Fibroblast of upper back skin (primary cell): ENCODE measurements around the gene BAZ2A.
"Not testable (repeated sequence)": the region's sequence is repeated elsewhere in the genome, so short reads cannot be mapped to it uniquely, and the experiment has no call there.

Source experiments
- DNase-seq: peaks from one replicate; pipeline ENCODE4 v3.0.0-alpha.2; 2013

The BAZ2A gene

DNA sequence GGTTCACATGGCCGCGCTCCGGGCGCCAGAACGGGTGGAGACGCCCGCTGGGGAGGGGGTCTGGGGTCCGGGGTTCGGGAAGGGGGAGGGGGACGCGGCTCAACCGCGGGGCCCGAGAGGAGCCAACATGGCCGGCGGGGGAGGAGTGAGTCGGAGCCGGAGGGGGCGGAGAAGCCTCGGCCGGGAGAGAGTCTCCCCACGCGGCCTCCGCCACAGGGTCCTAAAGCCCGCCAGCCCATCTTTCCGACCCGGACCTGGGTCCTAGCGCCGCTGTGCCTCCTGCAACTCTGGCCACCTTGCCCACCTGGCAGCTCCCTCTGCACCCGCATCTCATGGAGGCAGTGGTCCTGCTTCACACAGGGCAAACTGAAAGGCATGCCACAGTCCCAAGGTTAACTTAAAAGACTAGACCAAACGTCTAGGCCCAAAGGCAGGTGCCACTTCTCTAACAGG, at the start of gene BAZ2A:
BAZ2A (minus strand) TSS at position 147 of the 453 bp plus-strand sequence. CDS start 12,796 bp downstream, outside the sequence.
- peak; percentile 75 for DNase-seq

DNA sequence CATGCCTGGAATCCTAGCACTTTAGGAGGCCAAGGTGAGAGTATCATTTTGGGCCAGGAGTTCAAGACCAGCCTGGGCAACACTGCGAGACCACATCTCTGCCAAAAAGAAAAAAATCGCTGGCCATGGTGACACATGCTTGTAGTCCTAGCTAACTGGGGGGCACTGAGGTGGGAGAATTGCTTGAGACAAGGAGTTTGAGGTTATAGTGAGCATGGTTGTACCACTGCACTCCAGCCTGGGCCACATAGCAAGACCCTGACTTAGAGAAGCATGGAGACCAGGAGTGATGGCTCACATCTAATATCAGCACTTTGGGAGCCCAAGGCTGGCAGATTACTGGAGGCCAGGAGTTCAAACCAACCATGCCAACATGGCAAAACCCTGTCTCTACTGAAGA, 48.7 kb upstream of the BAZ2A start:
- no peak for DNase-seq

DNA sequence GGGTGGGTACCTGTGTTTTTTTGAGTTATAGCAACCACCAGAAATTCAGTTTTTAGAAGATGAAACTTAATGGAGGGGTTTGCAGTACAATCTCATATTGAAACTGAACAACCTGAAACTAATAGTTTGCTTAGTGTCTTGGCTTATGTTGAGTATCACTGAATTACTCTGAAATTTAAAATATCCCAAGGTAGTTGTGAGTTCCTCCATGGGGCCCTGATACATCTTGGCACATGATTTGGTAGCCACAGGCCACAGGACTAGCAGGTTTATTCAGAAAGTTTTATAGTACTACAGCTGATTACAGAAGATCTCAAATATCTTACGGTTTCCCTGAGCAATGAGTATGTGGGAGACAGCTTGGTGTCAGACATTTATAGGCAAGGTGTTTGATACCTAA, 47.6 kb upstream of the BAZ2A start:
- DNase-seq, result no peak

DNA sequence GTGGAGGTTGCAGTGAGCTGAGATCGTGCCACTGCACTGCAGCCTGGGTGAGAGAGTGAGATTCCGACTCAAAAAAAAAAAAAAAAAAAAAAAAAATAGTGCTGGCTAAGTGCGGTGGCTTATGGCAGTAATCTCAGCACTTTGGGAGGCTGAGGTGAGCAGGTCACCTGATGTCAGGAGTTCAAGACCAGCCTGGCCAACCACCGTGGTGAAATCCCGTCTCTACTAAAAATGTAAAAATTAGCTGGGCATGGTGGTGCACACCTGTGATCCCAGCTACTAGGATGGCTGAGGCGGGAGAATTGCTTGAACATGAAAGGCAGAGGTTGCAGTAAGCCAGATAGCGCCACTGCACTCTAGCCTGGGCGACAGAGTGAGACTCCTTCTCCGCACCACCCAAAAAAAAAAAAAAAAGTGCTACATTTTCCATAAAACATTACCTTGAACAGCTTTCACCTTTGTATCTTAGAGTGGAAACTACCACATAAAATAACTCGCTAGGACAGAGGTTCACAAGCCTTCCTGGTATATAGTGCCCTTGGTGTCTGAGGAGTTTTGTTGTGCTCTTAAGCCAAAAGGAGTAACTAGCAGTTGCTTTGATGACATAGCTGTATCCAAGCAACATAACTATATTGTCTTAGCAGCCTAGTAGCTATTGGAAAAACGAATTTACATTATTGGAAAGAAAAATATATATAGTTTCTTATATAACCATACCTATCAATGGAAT, 46.9 kb upstream of the BAZ2A start:
- DNase-seq, result no peak

DNA sequence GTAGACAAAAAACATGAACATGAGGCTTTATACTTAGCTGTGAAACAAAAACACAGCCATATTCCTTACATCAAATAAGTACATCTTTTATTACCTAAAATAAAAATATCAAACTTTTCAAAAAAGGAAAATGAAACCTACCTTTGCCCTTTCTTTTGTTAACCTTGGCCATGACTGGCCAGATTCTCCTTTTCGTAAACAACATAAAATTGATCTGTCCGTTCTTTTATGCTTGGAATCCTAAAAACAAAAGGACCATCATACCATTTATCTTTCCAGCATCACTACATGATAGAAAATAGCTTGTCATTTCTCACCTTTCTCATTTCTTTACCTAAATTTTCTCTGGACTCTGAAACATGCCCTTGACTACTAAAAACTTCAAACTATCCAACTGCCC, 41.5 kb upstream of the BAZ2A start:
- DNase-seq, result no peak

DNA sequence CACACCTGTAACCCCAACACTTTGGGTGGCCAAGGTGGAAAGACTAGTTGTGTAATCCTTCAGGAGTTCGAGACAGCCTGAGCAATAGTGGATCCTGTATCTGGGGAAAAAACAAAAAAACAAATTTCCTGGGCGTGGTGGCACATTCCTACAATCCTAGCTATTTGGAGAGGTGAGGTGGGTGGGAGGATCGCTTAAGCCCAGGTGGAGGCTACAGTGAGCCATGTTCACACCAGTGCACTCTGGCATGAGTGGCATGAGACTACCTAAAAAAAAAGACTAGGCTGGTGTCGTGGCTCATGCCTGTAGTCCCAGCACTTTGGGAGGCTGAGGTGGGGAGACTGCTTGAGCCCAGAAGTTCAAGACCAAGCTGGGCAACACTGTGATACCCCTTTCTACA, 40.7 kb upstream of the BAZ2A start:
- DNase-seq, result no peak

DNA sequence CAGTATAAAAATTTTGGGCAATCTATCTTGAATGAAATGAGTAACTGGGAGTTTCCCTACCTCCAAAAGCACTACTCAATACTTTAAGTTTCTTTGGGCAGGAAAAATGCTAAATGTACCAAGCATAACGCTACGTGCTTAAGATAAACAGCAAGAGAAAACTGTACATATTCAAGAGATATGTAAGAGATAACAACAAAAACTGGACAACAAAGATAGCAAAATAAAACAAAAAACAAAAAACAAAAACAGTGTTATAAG, 38.0 kb upstream of the BAZ2A start:
- no peak for DNase-seq

DNA sequence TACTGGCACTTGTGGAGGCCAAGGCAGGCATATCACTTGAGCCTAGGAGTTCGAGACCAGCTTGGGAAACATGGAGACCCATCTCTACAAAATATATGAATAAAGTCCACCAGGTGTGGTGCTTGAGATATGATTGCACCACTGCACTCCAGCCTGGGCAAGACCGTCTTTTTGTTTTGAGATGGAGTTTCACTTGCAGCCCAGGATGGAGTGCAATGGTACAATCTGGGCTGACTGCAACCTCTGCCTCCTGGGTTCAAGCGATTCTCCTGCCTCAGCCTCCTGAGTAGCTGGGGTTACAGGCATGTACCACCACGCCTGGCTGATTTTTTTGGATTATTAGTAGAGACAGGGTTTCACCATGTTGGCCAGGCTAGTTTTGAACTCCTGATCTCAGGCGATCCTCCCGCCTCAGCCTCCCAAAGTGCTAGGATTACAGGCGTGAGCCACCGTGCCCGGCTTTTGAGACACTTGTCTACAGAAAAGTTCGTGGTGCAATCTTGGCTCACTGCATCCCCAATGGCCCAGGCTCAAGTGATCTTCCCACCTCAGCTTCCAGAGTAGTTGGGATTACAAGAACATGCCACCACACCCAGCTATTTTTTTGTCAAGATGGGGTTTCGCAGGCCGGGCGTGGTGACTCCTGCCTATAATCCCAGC, 32.0 kb upstream of the BAZ2A start:
- no peak for DNase-seq

DNA sequence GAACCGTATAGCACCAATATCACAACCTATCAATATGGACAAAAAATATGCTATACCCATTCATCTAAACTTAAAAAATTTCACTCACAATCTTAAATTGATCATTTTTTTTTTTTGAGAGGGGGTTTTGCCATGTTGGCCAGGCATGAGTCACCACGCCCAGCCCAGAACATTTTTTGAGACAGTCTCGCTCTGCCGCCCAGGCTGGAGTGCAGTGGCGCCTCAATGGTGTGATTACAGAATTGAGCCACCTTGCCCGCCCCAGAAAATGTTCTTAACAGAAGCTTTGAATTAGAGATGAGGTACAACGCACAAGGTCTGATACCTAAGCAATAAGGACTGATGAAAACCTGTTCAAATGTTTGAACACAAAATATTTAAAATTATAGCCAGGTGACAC, 31.4 kb upstream of the BAZ2A start:
- no peak for DNase-seq

DNA sequence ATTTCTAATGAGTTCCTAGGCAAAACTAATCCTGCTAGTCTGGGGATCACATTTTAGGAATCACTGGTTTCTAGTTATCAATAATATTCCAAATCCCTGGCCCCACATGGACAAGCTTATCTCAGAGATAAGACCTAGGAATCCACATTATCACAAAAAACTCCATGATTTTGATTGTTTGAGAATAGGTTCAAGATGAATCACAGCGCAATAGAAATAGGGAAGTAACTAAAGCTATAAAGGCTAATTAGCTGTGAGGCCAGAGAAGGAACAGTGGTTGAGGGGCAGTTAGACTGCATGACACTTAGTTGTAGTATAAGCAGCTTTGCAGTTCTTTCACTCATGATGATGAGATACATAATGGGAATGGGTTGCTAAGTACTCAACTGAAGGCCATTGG, 28.8 kb upstream of the BAZ2A start:
- no peak for DNase-seq

DNA sequence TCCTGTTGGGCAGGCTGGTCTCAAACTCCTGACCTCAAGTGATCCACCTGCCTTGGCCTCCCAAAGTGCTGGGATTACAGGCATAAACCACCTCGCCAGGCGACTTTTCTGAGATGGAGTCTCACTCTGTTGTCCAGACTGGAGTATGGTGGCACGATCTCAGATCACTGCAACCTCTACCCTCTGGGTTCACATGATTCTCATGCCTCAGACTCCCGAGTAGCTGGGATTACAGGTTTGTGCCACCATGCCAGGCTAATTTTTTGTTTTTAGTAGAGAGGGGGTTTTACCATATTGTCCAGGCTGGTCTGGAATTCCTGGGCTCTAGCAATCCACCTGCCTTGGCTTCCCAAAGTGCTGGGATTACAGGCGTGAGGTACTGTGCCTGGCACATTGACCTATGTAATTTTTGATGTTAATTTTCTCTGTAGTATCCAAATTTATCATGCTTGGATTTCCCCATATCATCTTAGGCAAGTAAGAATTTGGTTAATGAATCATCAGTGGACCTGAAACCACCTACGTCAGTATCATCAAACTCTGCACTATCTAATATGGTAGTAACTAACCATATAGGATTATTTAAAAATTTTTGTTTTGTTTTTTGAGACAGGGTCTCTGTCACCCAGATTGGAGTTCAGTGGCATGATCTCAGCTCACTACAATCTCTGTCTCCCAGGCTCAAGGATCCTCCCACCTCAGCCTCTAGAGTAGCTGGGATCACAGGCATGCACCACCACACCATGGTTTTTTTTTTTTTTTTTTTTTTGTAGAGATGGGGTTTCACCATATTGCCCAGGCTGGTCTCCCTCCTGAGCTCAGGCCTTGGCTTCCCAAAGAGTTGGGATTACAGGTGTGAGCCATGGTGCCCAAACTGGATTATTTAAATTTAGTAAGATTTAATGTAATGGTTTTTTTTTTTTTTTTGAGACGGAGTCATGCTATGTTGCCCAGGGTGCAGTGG, 27.6 kb upstream of the BAZ2A start:
- no peak for DNase-seq

DNA sequence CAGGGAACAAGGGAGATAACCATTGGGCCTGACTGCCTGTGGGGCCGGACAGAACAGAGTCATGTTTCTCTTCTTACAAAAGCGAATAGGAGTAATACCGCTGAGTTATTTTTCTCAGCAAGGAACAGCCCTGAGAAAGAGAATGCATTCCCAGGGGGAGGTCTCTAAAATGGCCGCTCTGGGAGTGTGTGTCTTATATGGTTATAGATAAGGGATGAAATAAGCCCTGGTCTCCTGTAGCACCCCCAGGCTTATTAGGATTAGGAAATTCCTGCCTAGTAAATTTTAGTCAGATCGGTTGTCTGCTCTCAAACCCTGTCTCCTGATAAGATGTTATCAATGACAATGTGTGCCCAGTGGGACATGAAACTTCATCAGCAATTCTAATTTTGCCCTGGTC, 23.7 kb upstream of the BAZ2A start:
- DNase-seq, result not testable (repeated sequence)

DNA sequence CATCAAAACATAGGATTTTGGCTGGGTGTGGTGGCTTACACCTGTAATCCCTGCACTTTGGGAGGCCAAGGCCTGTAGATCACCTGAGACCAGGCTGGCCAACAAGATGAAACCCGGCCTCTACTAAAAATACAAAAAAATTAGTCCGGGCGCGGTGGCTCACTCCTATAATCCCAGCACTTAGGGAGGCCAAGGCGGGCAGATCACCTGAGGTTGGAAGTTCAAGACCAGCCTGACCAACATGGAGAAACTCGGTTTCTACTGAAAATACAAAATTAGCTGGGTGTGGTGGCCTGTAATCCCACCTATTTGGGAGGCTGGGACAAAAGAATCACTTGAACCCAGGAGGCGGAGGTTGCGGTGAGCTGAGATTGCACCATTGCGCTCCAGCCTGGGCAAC, 17.9 kb upstream of the BAZ2A start:
- DNase-seq, result not testable (repeated sequence)

DNA sequence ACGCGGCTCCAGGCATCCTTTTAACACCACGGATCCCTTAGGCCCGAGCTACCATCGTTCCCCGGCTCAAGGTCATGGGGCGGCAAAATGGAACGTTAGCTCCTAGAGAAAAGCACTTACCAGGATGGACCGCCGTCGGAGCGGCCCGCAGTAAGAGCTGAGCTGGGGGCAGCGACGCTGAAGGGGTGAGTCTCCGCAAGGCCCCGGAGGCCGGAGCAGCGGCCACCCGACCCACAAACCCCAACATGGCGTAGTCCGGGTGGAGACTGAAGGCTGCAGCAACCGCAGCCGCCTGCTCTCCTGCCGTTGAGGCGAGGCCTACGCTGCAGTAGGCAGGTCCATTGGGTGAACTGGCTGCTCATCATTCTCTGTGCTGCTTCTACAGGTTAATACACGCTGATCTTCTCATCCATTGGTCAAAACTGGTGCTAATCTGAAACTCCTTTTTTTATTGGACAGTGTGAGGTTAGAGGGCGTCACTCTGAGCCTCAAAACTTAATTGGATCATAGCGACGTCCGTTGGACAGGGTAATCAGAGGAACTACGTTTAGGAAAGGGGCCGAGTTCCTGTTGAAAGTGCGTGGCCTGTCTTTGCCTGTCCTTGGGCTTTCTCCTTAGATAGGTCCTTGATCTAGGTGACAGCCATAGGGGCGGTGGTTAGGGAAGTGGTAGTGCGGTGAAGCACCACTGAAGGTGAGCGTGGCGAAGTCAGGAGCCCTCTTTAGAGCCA, 15.8 kb upstream of the BAZ2A start, which contains the start of gene ATP5F1B:
ATP5F1B (minus strand) TSS at position 268 of the 730 bp plus-strand sequence; CDS start at position 247, 21 bp downstream.
- DNase-seq, result peak; percentile 100

DNA sequence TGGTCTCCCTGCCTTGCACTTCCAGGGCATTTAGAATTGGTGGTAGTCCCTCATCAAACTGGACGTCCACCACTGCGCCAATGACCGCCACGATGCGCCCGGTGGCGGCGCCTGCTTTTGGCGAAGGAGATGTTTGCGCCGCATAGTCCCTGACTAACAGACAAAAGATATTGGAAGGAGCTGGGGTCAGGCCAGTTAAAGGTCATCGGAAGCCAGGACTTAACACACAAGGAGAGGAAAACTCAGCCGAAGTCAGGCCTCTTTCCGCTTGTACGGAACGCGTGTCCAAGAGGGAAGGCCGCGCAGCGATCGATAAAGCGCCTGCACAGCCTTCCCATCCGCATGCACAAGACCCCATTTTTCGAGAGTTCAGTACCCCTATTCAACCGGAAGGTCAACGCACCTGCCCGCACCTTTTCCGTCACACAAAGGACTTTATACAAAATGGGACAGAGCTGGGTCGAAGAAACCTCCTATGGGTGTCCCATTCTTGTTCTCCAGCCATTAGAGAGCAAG, 15.1 kb upstream of the BAZ2A start:
- DNase-seq, result no peak

DNA sequence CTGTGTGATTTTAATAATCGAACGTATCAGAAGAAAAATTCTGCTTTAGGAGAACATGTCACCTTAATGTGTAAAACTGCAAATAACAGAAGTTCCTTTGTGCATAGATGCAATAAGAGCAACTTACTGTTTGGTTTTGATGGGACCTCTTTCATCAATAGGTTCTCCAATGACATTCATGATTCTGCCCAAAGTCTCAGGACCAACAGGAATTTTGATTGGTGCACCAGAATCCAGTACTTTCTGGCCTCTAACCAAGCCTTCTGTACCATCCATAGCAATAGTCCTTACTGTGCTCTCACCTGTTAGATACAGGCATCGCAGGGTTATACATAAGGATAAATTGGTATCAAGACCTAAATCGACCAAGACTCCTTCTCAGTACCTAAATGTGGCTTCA, 14.5 kb upstream of the BAZ2A start:
- DNase-seq, result no peak

DNA sequence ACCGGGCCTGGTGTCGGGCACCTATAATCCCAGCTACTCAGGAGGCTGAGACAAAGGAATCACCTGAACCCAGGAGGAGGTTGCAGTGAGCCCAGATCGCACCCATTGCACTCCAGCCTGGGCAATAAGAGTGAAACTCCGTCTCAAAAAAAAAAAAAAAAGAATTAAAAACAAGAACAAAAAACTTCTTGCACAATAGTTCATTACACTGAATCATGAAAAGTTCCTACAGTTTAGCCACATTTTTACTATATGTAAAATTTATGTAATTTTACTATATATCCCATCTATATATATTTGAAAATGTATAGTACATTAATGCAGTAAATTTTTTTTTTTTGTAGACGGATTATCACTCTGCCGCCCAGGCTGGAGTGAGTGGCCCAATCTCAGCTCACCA, 11.1 kb upstream of the BAZ2A start:
- DNase-seq, result no peak

DNA sequence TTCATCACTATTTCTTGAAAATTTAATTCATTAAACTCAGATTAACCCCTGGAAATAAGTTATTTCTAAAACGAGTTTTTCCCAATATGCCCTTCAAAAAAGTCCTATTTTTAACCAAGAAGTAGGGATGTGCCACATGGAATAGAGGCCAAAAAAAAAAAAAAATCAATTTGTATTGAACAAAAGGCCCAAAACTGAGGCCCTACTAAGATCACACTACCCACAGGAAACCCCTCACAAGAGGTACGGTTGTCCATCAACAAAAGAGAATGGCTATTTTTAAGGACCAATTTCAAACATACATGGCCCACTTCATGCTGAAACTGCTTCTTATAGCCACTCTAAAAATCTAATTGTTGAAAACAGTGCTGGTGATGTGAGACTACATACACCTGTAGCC, 7.5 kb upstream of the BAZ2A start:
- DNase-seq, result no peak

DNA sequence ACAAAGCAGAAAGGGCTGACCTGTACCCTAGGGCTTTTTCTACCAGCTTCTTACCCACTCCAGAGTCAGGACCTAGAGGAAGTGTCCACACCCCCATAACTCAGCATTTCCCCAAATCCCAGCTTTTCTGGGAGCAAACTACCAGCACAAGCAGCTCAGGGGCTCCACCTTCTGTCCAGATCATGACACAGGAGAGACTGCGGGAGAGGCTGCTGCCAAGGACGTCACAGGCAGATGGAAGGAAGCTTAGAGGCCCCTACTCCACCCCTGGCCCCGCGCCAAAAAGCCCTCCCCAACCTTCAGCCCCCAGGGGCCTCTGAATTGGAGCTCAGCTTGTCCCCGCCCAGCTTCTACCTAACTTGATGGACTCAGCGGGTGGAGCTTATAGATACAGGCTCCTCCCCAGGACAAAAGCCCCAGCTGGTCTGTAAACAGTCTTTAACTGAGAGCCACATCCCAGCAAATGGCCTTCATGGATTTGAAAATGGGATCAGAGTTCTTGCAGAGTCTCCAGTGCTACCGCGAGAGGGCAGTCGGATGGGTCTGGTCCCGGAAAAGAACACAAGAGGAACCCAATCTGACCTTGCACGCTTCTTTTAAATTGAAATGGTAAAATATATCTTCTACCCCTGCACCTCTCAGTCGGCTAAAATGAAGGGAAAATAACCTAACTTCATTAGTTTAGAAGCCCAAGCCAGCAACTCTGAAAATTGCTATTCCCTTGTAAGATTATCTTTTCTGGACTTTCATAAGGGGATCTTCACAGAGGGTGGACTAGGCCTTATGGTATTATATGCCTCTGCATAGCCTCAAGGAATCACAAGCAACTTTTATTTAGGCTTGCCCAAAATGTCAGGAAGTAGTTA, 6.8 kb upstream of the BAZ2A start:
- peak; percentile 100 for DNase-seq

DNA sequence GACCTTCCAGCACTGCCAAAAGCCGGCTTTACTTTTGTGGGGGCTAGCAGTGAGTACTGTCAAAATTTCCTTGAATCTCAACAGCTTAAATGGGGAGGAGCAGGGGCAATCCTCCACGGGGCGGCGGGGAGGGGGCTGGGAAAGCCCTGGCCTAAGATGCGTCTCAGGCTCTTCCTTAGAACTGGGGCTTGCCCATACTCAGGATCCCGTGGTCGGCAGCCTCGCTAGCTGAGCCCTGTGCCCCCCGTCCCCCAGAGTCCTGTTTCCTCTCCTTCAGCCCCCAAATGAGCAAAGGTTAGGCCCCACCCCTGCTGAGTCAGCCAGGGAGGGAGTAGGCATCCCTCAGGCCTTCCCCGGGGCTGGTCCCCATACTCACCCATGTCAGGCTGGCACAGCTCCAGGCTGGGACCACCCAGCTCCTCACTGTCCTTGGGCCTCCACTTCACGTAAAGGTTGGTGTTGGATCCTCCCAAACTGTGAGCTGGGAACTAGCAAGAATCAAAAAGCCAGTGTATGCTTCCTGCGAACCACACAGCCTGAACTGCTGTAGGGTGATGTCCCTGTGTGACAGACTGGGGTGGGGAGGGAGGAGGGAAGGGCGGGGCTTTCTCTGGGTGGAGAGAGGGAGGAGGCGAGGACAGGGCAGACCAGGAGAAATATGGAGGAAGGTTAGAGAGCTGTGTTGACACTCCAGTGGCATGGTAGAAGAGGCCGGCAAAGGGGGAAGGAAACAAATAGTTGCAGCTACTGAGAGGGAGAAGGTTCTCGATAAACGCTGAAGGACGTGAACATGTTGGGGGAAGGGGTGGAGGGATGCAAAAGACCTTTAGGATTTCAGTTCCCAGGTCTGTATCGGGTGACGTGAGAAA, 5.9 kb upstream of the BAZ2A start:
- peak; percentile 81 for DNase-seq
